Mesothelial cell of epicardium (in vitro differentiated cells): ENCODE results near the gene DYNC1LI1. TPM values are rescaled to one million over a fixed set of nuclear protein-coding genes. Genes with fewer than 3 reads are reported as not detected.
A peak's percentile ranks its signal among the peaks of the same experiment; 100 is the strongest.

Experiments
- DNase-seq, 2 experiments: peaks; one replicate each; pipeline ENCODE4 v3.0.0; 2021; ENCODE audit warnings: low spot score in 2 of 2; ENCODE audit not compliant: unreplicated experiment in 2 of 2
- H3K27ac Mint-ChIP-seq: 2 replicates; pipeline ENCODE4 v1.8.0; 2021; ENCODE audit warnings: mixed read lengths
- H3K27me3 Mint-ChIP-seq: 2 replicates; pipeline ENCODE4 v1.8.0; 2021; ENCODE audit warnings: low read depth, mixed read lengths
- H3K36me3 Mint-ChIP-seq: 2 replicates; pipeline ENCODE4 v1.8.0; 2021; ENCODE audit warnings: mixed read lengths
- H3K4me1 Mint-ChIP-seq: 2 replicates; pipeline ENCODE4 v1.8.0; 2021; ENCODE audit warnings: mixed read lengths
- H3K4me3 Mint-ChIP-seq: 2 replicates; pipeline ENCODE4 v1.8.0; 2021; ENCODE audit warnings: mild to moderate bottlenecking, moderate library complexity, mixed read lengths
- H3K9me3 Mint-ChIP-seq: 2 replicates; pipeline ENCODE4 v1.8.0; 2021; ENCODE audit warnings: mixed read lengths
- CTCF ChIP-seq: fragments of 200-600 bp; sonication (generic); IDR thresholded peaks from one replicate; pipeline ENCODE4 v1.5.0; 2021; ENCODE audit warnings: antibody characterized with exemption; ENCODE audit not compliant: unreplicated experiment
- total RNA-seq: library from RNA; stranded (reverse); gene quantifications from 3 replicates; pipeline ENCODE4 v1.2.1, GENCODE V29; 2021

DYNC1LI1 gene
- total RNA-seq, 1 donor from 2014 or later: 22.3 TPM

DNA sequence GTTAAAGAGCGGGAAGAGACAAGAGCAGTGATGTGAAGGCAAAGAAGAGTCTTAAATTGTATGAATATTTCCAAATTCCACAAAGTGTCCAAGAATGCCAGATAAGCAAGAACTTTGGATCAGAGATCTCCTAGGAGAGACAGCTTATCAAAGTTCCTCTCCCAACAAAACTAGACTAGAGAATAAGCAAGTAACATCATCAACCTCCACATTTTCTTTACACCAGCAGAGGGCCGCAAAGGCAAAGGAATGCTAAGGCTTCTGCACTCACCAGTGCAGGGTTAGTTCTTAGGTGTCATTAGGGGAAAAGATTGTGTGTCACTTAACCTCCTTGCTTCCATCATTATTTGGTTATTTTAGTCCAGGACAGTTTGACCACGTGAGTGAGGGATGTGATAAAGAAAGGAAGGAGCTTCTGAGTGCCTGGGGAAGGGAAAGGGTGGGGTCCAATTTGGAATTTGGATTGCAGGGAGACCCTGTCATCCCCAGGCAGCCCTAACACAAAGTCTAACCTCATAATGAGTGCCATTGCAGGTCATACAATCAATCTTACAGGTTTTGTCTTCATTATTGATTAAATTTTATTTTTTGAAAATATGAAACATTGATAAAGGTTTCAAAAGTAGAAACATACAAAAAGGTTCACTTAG is 60.5 kb downstream of the DYNC1LI1 start:
- no peak overlapping the region for H3K4me3 Mint-ChIP-seq
- TF ChIP-seq CTCF: peak; percentile 70
- H3K9me3 Mint-ChIP-seq: no peaks in the 10 kb centered on the region
- H3K27ac Mint-ChIP-seq: no peak overlapping the region
- peak in 1 of 2 experiments; percentile 65 for DNase-seq
- no peaks in the 10 kb centered on the region for H3K27me3 Mint-ChIP-seq
- no peaks in the 10 kb centered on the region for H3K36me3 Mint-ChIP-seq
- no peaks in the 10 kb centered on the region for H3K4me1 Mint-ChIP-seq

DNA sequence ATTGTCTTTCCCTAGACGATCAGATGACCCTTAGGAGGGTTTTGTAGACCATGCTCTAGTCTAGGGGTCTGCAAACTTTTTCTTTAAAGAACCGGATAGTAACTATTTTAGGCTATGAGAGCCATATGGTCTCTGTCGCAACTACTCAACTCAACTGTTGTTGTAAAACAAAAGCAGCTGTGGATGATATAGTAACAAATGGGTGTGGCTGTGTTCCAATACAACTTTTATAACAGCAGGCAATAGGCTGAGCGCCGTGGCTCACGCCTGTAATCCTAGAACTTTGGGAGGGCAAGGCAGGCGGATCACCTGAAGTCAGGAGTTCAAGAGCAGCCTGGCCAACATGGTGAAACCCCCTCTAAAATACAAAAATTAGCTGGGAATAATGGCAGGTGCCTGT is 61.9 kb downstream of the DYNC1LI1 start:
- Mint-ChIP-seq H3K9me3 (no peaks in the 10 kb centered on the region), H3K36me3 (no peaks in the 10 kb centered on the region), H3K27me3 (no peaks in the 10 kb centered on the region), H3K4me3 (no peak overlapping the region), H3K4me1 (no peaks in the 10 kb centered on the region), H3K27ac (no peak overlapping the region)
- no peak for TF ChIP-seq CTCF
- DNase-seq: no peak

- Mint-ChIP-seq H3K36me3 (no peaks in the 10 kb centered on the region), H3K27ac (no peak overlapping the region), H3K4me3 (no peak overlapping the region), H3K9me3 (no peaks in the 10 kb centered on the region), H3K27me3 (no peaks in the 10 kb centered on the region), H3K4me1 (peaks cover 9% of the 10 kb centered on the region)
- no peak for DNase-seq
- TF ChIP-seq CTCF: no peak
These were observed 64.2 kb downstream of the DYNC1LI1 start for GRCh38 chr3:32506466-32506865.

- peak overlapping the region; percentile 97 for H3K4me3 Mint-ChIP-seq
- no peak for TF ChIP-seq CTCF
- peaks cover 2% of the 10 kb centered on the region for H3K36me3 Mint-ChIP-seq
- no peaks in the 10 kb centered on the region for H3K27me3 Mint-ChIP-seq
- peaks cover 36% of the 10 kb centered on the region for H3K4me1 Mint-ChIP-seq
- H3K9me3 Mint-ChIP-seq: no peaks in the 10 kb centered on the region
- DNase-seq: no peak
- peak overlapping the region; percentile 96 for H3K27ac Mint-ChIP-seq
These were observed 67.7 kb downstream of the DYNC1LI1 start for GRCh38 chr3:32502946-32503286.

DNA sequence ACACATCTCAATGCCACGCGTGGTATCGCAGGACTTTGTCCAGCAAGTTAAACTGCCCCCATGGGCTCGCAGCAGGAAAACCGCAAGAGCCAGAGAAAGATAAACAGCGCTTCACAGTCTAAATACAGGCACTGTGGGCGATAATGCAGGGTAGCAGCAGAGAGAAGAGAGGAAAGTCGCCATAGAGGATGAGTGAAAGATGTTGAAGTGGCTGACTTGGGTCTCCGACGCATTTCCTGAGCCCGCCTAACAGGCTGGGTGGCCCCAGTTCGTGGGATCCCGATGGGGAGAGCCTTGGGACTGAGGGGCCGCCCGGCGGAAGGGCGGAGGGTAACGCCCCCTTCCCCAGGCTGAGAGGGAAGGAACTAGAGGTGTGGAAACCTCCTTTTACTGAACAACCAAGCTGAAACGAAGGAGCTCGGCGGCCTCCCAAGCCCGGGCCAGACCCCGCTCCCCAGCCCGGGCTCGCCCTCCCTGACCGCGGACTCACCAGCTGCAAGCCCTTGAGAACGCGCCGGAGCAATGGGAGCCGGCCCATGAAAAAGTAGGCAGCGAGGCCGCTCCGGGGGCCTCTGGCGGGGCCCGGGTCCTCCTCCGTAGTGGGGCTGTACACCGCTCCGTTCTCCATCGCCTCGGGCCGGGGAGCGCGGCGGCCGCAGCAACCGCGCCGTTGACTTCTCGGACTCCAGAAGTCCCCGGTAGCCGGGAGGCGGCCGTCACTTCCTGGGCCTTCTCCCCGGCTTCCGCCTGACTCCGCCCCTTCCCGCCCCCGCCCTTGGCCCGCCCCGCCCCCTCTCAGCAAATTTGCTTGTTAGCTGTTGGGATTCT is 68.3 kb downstream of the DYNC1LI1 start, which contains the start of gene CMTM6:
TSS of gene CMTM6 (minus strand) at position 735 of the 828 bp plus-strand sequence. CDS start at position 628, 107 bp downstream.
- Mint-ChIP-seq H3K36me3 (peaks cover 2% of the 10 kb centered on the region), H3K27ac (peak within 1 kb of the TSS; percentile 97), H3K27me3 (no peaks in the 10 kb centered on the region), H3K4me1 (peaks cover 36% of the 10 kb centered on the region), H3K9me3 (no peaks in the 10 kb centered on the region), H3K4me3 (peak within 1 kb of the TSS; percentile 97)
- peak; percentile 71 to 79 for DNase-seq
- TF ChIP-seq CTCF: no peak
